ENCODE results near the gene CNTNAP2. TPM values are rescaled to one million over a fixed set of nuclear protein-coding genes. Genes with fewer than 3 reads are reported as not detected.

CNTNAP2 gene
- total RNA-seq, 1 donor: under 0.01 TPM

GRCh38 chr7:146119002-146119401, 2.4 kb downstream of the CNTNAP2 start:
- no peak for DNase-seq (ENCODE audit: low read depth)
- TF ChIP-seq, protein P1, sequence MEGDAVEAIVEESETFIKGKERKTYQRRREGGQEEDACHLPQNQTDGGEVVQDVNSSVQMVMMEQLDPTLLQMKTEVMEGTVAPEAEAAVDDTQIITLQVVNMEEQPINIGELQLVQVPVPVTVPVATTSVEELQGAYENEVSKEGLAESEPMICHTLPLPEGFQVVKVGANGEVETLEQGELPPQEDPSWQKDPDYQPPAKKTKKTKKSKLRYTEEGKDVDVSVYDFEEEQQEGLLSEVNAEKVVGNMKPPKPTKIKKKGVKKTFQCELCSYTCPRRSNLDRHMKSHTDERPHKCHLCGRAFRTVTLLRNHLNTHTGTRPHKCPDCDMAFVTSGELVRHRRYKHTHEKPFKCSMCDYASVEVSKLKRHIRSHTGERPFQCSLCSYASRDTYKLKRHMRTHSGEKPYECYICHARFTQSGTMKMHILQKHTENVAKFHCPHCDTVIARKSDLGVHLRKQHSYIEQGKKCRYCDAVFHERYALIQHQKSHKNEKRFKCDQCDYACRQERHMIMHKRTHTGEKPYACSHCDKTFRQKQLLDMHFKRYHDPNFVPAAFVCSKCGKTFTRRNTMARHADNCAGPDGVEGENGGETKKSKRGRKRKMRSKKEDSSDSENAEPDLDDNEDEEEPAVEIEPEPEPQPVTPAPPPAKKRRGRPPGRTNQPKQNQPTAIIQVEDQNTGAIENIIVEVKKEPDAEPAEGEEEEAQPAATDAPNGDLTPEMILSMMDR (IDR thresholded peaks at IDR 0.05; ENCODE audit: insufficient read depth, low read length): no peak

DNA sequence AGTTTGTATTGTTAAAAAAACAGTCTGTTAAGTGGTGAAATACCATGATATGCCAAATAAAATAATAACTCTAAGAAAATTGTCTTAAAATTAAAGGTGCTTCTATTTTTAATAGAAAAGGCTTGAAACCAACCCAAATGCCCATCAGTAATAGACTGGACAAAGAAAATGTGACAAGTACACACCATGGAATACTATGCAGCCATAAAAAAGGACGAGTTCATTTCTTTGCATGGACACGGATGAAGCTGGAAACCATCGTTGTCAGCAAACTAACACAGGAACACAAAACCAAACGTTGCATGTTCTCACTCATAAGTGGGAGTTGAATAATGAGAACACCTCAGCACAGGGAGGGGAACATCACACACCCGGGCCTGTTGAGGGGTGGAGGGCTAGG, 7.1 kb downstream of the CNTNAP2 start:
- no peak for DNase-seq (ENCODE audit: low read depth)
- TF ChIP-seq, protein P1 (IDR thresholded peaks at IDR 0.05; ENCODE audit: insufficient read depth, low read length): no peak
- H3K4me3 ChIP-seq (ENCODE audit: low read depth, low read length): no peak overlapping the region

More at GRCh38 chr7:146119002-146119401, 2.4 kb downstream of the CNTNAP2 start:
- H3K4me3 ChIP-seq (ENCODE audit: low read depth, low read length): no peak overlapping the region

DNA sequence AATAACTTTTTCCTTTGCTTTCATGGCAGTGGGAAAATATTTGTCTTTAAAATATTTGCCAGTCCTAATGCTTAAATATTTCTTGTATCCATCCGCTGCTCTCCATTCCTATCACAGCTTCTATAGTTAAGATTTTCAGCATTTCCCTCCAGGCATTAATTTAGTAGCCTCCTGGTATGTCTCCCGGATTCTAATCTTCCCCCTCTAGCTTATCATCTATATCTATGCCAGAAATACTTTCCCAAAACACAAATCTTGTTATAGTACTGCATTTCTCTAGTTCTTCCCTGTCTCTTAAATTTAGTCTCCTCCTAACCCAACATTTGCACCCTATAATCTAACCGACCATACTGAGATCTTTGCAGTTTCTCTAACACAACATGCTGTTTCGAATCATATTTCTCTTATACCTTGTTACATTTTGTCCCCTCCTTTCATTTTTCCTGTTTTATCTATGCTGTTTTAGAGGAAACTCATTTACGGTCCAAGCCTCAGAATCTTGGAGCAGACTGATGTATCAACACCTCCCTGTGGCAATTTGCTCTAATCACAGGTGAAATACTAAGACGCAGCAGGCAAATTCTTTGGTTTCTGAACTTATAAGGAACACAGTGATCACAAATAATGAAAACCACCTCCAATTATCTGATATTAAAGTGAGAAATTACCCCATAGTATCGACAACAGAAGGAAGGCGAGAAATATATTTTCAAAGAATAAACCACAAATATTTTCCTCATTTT, 10.3 kb downstream of the CNTNAP2 start:
- DNase-seq (ENCODE audit: low read depth): no peak
- TF ChIP-seq, protein P1 (IDR thresholded peaks at IDR 0.05; ENCODE audit: insufficient read depth, low read length): no peak
- H3K4me3 ChIP-seq (ENCODE audit: low read depth, low read length): no peak overlapping the region

DNA sequence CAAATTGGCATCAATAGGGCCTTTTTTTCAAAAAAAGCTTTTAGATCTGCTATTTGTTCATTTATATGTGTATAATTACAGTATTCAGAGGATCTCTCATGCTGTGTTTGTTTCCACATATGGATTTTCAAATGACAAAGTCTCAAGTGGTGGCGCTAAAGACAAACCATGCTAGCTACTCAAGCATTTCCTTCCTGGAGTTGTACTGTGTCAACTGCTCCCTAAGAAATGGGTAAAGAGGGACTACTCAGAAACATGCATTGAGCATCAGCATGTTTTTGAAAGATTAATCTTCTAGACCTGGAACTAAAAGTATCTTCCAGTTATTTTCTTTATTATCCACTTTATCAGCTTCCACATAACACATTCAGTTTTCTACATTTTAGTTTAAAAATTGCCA, 12.7 kb downstream of the CNTNAP2 start:
- DNase-seq (ENCODE audit: low read depth): no peak
- TF ChIP-seq, protein P1 (IDR thresholded peaks at IDR 0.05; ENCODE audit: insufficient read depth, low read length): no peak
- no peak overlapping the region for H3K4me3 ChIP-seq (ENCODE audit: low read depth, low read length)

DNA sequence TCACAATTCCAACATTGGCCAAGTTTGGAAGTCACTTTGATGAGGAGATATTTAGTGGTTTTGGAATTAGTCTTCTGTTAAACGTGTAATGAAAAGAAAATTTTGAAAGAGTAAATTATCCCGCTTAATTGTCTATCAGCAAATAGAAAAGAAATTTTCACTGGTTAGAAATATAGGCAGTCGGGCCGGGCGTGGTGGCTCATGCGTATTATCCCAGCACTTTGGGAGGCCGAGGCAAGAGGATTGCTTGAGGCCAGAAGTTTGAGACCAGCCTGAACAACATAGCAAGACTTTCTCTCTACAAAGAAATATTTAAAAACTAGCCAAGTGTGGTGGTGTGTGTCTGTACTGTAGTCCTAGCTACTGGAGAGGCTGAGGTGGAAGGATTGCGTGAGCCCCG, 13.4 kb downstream of the CNTNAP2 start:
- TF ChIP-seq, protein P1 (IDR thresholded peaks at IDR 0.05; ENCODE audit: insufficient read depth, low read length): no peak
- DNase-seq (ENCODE audit: low read depth): no peak

GRCh38 chr7:146131701-146132100, 15.1 kb downstream of the CNTNAP2 start:
- TF ChIP-seq, protein P1 (IDR thresholded peaks at IDR 0.05; ENCODE audit: insufficient read depth, low read length): no peak
- H3K4me3 ChIP-seq (ENCODE audit: low read depth, low read length): no peak overlapping the region
- no peak for DNase-seq (ENCODE audit: low read depth)

More for the DNA sequence above, 13.4 kb downstream of the CNTNAP2 start:
- H3K4me3 ChIP-seq (ENCODE audit: low read depth, low read length): no peak overlapping the region

Data from fibroblast of the aortic adventitia (primary cell).